GM23338 (cell line): ENCODE data around the gene NT5M. TPM values are rescaled to one million over a fixed set of nuclear protein-coding genes. Genes with fewer than 3 reads are reported as not detected.

Experiments used
- ATAC-seq: fragments of 200-7000 bp; cut with Tn5 transposase; 3 replicates; pipeline ENCODE4 v1.9.1; 2020
- DNase-seq: peaks from one replicate; pipeline ENCODE4 v3.0.0-alpha.2; 2015; ENCODE audit warnings: low spot score
- H2AFZ ChIP-seq: fragments of 200-600 bp; sonication (generic); 2 replicates; pipeline ENCODE4 v1.8.0; 2016; ENCODE audit warnings: antibody characterized with exemption, mild to moderate bottlenecking, moderate library complexity
- H3F3A ChIP-seq: fragments of 200-600 bp; sonication (generic); replicated peaks from 2 replicates; pipeline ENCODE4 v1.8.0; 2017; ENCODE audit warnings: antibody characterized with exemption, mixed run types, low read depth
- H3K27ac ChIP-seq: fragments of 200-600 bp; sonication (generic); 2 replicates; pipeline ENCODE4 v1.6.1; 2016; ENCODE audit warnings: low read depth
- H3K27me3 ChIP-seq: fragments of 200-600 bp; sonication (generic); 2 replicates; pipeline ENCODE4 v1.8.0; 2016; ENCODE audit warnings: mild to moderate bottlenecking, mixed run types, moderate library complexity; ENCODE audit not compliant: insufficient read depth
- H3K36me3 ChIP-seq: fragments of 200-600 bp; sonication (generic); 2 replicates; pipeline ENCODE4 v1.8.0; 2016; ENCODE audit warnings: mild to moderate bottlenecking; ENCODE audit not compliant: insufficient read depth
- H3K4me1 ChIP-seq: fragments of 200-600 bp; sonication (generic); 2 replicates; pipeline ENCODE4 v1.8.0; 2016; ENCODE audit warnings: mild to moderate bottlenecking, moderate library complexity; ENCODE audit not compliant: insufficient read depth
- H3K4me2 ChIP-seq: fragments of 200-600 bp; sonication (generic); 2 replicates; pipeline ENCODE4 v1.7.1; 2017; ENCODE audit warnings: mixed run types
- H3K4me3 ChIP-seq: fragments of 200-600 bp; sonication (generic); 2 replicates; pipeline ENCODE4 v1.6.1; 2016; ENCODE audit warnings: mixed run types
- H3K79me2 ChIP-seq: fragments of 200-600 bp; sonication (generic); replicated peaks from 2 replicates; pipeline ENCODE4 v1.8.0; 2017; ENCODE audit warnings: mild to moderate bottlenecking; ENCODE audit not compliant: insufficient read depth
- H3K9me2 ChIP-seq: fragments of 200-600 bp; sonication (generic); 2 replicates; pipeline ENCODE4 v1.8.0; 2017; ENCODE audit not compliant: insufficient read depth
- H4K20me1 ChIP-seq: fragments of 200-600 bp; sonication (generic); replicated peaks from 2 replicates; pipeline ENCODE4 v1.8.0; 2017; ENCODE audit warnings: mild to moderate bottlenecking; ENCODE audit not compliant: insufficient read depth
- H3K27ac Mint-ChIP-seq: 2 replicates; pipeline ENCODE4 v1.8.0; 2020; ENCODE audit warnings: inconsistent platforms, mild to moderate bottlenecking, moderate library complexity, mixed read lengths
- H3K27me3 Mint-ChIP-seq: 3 replicates; pipeline ENCODE4 v1.8.0; 2022; ENCODE audit warnings: low read depth, mild to moderate bottlenecking, moderate library complexity, mixed read lengths, inconsistent platforms; ENCODE audit not compliant: insufficient read depth, poor library complexity
- H3K36me3 Mint-ChIP-seq: 3 replicates; pipeline ENCODE4 v1.8.0; 2021; ENCODE audit warnings: low read depth, mild to moderate bottlenecking, inconsistent platforms, moderate library complexity, mixed read lengths
- H3K4me1 Mint-ChIP-seq: 3 replicates; pipeline ENCODE4 v1.8.0; 2020; ENCODE audit warnings: mild to moderate bottlenecking, inconsistent platforms, mixed read lengths
- H3K4me3 Mint-ChIP-seq: 3 replicates; pipeline ENCODE4 v1.8.0; 2021; ENCODE audit warnings: moderate library complexity, mild to moderate bottlenecking, inconsistent platforms, mixed read lengths
- H3K9me3 Mint-ChIP-seq: 3 replicates; pipeline ENCODE4 v1.8.0; 2020; ENCODE audit warnings: moderate library complexity, mild to moderate bottlenecking, inconsistent platforms, mixed read lengths
- EZH2 ChIP-seq: fragments of 200-600 bp; sonication (generic); IDR thresholded peaks from one replicate; pipeline ENCODE4 v1.8.0; 2017; ENCODE audit warnings: antibody characterized with exemption, mild to moderate bottlenecking, low read depth; ENCODE audit not compliant: unreplicated experiment
- EZH2phosphoT487 ChIP-seq: fragments of 200-600 bp; sonication (generic); IDR thresholded peaks from one replicate; pipeline ENCODE4 v1.8.1; 2018; ENCODE audit warnings: antibody characterized with exemption; ENCODE audit not compliant: unreplicated experiment
- JUNB ChIP-seq: IDR thresholded peaks from one replicate; pipeline ENCODE4 v1.6.1; 2016; ENCODE audit warnings: antibody characterized with exemption; ENCODE audit not compliant: unreplicated experiment
- NANOG ChIP-seq: IDR thresholded peaks from 2 replicates; pipeline ENCODE4 v1.6.1; 2016; ENCODE audit warnings: antibody characterized with exemption, borderline replicate concordance
- POLR2AphosphoS5 ChIP-seq: IDR thresholded peaks from 2 replicates; pipeline ENCODE4 v1.6.1; 2016; ENCODE audit warnings: antibody characterized with exemption, low read depth
- STAT1 ChIP-seq: IDR thresholded peaks from one replicate; pipeline ENCODE4 v1.6.1; 2016; ENCODE audit warnings: antibody characterized with exemption; ENCODE audit not compliant: unreplicated experiment
- ZNF331 ChIP-seq: fragments of 250-450 bp; sonication (Bioruptor Pico); IDR thresholded peaks from 2 replicates; pipeline ENCODE4 v1.5.0; 2020; ENCODE audit warnings: low read depth, mild to moderate bottlenecking, moderate library complexity
- polyA plus RNA-seq: library from polyadenylated mRNA; unstranded; fragments of >200 nt; fragmentation: Nextera tagmentation; extraction: Ambion mirVana; gene quantifications from 2 replicates; pipeline ENCODE4 v1.2.1, GENCODE V29; 2016
- total RNA-seq: library from RNA; depleted of rRNA; stranded (reverse); fragments of >200 nt; shearing (Covaris generic); gene quantifications from 2 replicates; pipeline ENCODE4 v1.2.3, GENCODE V29; 2014
- TF ChIP-seq, protein P1 (sequence below): fragments of 250-450 bp; sonication (Bioruptor Pico); IDR thresholded peaks from 2 replicates; pipeline ENCODE4 v1.5.0; 2020; ENCODE audit warnings: mild to moderate bottlenecking, moderate library complexity
- TF ChIP-seq, protein P2 (sequence below): IDR thresholded peaks from one replicate; pipeline ENCODE4 v1.6.1; 2018; ENCODE audit warnings: antibody characterized with exemption; ENCODE audit not compliant: unreplicated experiment
- TF ChIP-seq, protein P3 (sequence below): IDR thresholded peaks from 2 replicates; pipeline ENCODE4 v1.6.1; 2016; ENCODE audit warnings: antibody characterized with exemption

The NT5M gene
- total and polyA plus RNA-seq, 2 experiments from 2014 or later = 6.0 to 10.6 TPM

DNA sequence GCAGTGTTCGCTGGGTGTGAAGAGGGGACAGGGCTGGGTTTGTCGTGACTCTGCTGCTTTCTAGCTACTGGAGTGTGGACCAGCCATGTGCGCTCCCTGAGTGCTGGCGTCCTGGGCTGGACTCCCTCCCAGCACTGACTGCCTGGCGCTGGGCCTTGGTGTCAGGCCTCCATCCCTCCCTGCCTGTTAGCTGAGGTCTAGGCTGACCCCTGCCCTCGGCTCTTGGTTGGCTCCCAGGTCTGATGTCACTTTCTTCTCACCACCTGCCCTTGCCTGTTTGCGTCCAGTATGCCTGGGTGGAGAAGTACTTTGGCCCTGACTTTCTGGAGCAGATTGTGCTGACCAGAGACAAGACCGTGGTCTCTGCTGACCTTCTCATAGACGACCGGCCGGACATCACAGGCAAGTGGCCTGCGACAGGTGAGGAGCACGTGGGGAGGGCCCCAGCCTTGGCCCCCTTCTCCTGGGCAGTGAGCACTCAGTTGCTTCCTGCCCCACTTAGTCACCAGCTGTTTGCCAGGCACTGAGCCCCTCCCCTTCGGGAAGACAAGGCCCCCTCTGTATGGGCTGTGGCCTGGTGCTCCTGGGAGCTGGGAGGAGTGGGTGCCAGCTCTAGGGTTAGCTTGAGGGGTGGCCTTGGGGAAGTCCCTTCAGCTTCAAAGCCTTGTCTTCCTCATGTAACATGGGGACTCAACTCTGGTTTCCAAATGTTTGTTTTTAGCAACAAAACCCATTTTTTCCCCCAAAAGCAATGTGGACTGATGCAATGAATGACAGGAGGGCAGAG lies 41.5 kb downstream of the NT5M start:
- ATAC-seq = no peak

More for the DNA sequence above, 41.5 kb downstream of the NT5M start:
- no peak overlapping the region for H3K4me2 ChIP-seq
- no peak overlapping the region for H3K4me3 ChIP-seq
- H4K20me1 ChIP-seq = no peaks in the 10 kb centered on the region
- no peaks in the 10 kb centered on the region for H3K79me2 ChIP-seq
- no peak overlapping the region for H2AFZ ChIP-seq
- Mint-ChIP-seq H3K36me3 (no peaks in the 10 kb centered on the region; the same call in 2 of the 3 replicates), H3K9me3 (no peaks in the 10 kb centered on the region), H3K27me3 (peaks cover 5% of the 10 kb centered on the region), H3K27ac (no peak overlapping the region), H3K4me3 (no peak overlapping the region), H3K4me1 (no peaks in the 10 kb centered on the region)
- no peak for DNase-seq
- no peaks in the 10 kb centered on the region for H3F3A ChIP-seq
- H3K9me2 ChIP-seq = no peaks in the 10 kb centered on the region
- TF ChIP-seq, protein P1, sequence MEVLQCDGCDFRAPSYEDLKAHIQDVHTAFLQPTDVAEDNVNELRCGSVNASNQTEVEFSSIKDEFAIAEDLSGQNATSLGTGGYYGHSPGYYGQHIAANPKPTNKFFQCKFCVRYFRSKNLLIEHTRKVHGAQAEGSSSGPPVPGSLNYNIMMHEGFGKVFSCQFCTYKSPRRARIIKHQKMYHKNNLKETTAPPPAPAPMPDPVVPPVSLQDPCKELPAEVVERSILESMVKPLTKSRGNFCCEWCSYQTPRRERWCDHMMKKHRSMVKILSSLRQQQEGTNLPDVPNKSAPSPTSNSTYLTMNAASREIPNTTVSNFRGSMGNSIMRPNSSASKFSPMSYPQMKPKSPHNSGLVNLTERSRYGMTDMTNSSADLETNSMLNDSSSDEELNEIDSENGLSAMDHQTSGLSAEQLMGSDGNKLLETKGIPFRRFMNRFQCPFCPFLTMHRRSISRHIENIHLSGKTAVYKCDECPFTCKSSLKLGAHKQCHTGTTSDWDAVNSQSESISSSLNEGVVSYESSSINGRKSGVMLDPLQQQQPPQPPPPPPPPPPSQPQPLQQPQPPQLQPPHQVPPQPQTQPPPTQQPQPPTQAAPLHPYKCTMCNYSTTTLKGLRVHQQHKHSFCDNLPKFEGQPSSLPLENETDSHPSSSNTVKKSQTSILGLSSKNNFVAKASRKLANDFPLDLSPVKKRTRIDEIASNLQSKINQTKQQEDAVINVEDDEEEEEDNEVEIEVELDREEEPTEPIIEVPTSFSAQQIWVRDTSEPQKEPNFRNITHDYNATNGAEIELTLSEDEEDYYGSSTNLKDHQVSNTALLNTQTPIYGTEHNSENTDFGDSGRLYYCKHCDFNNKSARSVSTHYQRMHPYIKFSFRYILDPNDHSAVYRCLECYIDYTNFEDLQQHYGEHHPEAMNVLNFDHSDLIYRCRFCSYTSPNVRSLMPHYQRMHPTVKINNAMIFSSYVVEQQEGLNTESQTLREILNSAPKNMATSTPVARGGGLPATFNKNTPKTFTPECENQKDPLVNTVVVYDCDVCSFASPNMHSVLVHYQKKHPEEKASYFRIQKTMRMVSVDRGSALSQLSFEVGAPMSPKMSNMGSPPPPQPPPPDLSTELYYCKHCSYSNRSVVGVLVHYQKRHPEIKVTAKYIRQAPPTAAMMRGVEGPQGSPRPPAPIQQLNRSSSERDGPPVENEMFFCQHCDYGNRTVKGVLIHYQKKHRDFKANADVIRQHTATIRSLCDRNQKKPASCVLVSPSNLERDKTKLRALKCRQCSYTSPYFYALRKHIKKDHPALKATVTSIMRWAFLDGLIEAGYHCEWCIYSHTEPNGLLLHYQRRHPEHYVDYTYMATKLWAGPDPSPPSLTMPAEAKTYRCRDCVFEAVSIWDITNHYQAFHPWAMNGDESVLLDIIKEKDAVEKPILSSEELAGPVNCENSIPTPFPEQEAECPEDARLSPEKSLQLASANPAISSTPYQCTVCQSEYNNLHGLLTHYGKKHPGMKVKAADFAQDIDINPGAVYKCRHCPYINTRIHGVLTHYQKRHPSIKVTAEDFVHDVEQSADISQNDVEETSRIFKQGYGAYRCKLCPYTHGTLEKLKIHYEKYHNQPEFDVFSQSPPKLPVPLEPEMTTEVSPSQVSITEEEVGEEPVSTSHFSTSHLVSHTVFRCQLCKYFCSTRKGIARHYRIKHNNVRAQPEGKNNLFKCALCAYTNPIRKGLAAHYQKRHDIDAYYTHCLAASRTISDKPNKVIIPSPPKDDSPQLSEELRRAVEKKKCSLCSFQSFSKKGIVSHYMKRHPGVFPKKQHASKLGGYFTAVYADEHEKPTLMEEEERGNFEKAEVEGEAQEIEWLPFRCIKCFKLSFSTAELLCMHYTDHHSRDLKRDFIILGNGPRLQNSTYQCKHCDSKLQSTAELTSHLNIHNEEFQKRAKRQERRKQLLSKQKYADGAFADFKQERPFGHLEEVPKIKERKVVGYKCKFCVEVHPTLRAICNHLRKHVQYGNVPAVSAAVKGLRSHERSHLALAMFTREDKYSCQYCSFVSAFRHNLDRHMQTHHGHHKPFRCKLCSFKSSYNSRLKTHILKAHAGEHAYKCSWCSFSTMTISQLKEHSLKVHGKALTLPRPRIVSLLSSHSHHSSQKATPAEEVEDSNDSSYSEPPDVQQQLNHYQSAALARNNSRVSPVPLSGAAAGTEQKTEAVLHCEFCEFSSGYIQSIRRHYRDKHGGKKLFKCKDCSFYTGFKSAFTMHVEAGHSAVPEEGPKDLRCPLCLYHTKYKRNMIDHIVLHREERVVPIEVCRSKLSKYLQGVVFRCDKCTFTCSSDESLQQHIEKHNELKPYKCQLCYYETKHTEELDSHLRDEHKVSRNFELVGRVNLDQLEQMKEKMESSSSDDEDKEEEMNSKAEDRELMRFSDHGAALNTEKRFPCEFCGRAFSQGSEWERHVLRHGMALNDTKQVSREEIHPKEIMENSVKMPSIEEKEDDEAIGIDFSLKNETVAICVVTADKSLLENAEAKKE (CRISPR knock-in tag) = no peak
- no peak for TF ChIP-seq EZH2phosphoT487
- TF ChIP-seq STAT1 = no peak
- TF ChIP-seq POLR2AphosphoS5 = no peak
- TF ChIP-seq EZH2 = no peak
- no peak for TF ChIP-seq NANOG
- TF ChIP-seq, protein P2, sequence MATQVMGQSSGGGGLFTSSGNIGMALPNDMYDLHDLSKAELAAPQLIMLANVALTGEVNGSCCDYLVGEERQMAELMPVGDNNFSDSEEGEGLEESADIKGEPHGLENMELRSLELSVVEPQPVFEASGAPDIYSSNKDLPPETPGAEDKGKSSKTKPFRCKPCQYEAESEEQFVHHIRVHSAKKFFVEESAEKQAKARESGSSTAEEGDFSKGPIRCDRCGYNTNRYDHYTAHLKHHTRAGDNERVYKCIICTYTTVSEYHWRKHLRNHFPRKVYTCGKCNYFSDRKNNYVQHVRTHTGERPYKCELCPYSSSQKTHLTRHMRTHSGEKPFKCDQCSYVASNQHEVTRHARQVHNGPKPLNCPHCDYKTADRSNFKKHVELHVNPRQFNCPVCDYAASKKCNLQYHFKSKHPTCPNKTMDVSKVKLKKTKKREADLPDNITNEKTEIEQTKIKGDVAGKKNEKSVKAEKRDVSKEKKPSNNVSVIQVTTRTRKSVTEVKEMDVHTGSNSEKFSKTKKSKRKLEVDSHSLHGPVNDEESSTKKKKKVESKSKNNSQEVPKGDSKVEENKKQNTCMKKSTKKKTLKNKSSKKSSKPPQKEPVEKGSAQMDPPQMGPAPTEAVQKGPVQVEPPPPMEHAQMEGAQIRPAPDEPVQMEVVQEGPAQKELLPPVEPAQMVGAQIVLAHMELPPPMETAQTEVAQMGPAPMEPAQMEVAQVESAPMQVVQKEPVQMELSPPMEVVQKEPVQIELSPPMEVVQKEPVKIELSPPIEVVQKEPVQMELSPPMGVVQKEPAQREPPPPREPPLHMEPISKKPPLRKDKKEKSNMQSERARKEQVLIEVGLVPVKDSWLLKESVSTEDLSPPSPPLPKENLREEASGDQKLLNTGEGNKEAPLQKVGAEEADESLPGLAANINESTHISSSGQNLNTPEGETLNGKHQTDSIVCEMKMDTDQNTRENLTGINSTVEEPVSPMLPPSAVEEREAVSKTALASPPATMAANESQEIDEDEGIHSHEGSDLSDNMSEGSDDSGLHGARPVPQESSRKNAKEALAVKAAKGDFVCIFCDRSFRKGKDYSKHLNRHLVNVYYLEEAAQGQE = no peak
- TF ChIP-seq, protein P3, sequence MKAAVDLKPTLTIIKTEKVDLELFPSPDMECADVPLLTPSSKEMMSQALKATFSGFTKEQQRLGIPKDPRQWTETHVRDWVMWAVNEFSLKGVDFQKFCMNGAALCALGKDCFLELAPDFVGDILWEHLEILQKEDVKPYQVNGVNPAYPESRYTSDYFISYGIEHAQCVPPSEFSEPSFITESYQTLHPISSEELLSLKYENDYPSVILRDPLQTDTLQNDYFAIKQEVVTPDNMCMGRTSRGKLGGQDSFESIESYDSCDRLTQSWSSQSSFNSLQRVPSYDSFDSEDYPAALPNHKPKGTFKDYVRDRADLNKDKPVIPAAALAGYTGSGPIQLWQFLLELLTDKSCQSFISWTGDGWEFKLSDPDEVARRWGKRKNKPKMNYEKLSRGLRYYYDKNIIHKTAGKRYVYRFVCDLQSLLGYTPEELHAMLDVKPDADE = no peak
- TF ChIP-seq ZNF331 (CRISPR knock-in tag) = no peak
- no peak for TF ChIP-seq JUNB
- H3K27me3 ChIP-seq = no peaks in the 10 kb centered on the region
- H3K27ac ChIP-seq = no peak overlapping the region
- H3K4me1 ChIP-seq = no peaks in the 10 kb centered on the region
- no peaks in the 10 kb centered on the region for H3K36me3 ChIP-seq
